Breast epithelium (tissue), 3 donors: ENCODE measurements around the gene DCLK1.

Experiments used
- POLR2A ChIP-seq: fragments of 450-650 bp; IDR thresholded peaks from one replicate; pipeline ENCODE4 v1.6.1; 2016; ENCODE audit warnings: antibody characterized with exemption, mild to moderate bottlenecking, moderate library complexity
- TF ChIP-seq, protein P1 (sequence below), 3 donors: fragments of 450-650 bp; IDR thresholded peaks; one replicate each; pipeline ENCODE4 v1.5.1; 2016 to 2017; ENCODE audit warnings: antibody characterized with exemption in 3 of 3, mild to moderate bottlenecking in 3 of 3, moderate library complexity in 3 of 3

DNA sequence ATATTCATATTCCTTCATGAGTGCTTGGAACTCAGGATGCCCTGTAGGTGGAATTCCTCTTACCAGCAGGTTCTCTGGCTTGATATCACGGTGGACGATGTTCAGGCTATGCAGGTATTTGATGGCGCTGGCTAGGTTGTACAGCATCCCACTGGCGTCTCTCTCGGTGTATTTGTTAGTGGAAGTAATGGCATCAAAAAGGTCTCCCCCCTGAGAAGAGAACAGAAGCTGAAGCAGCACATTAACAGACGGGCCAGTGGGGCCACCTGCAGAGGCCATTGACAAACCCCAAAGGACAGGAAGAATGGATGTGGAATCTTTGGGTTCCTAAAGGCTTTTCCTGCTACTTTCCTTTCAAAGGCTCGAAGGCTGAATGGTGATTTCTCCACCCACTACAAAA, 308.5 kb downstream of the DCLK1 start:
- TF ChIP-seq, protein P1, sequence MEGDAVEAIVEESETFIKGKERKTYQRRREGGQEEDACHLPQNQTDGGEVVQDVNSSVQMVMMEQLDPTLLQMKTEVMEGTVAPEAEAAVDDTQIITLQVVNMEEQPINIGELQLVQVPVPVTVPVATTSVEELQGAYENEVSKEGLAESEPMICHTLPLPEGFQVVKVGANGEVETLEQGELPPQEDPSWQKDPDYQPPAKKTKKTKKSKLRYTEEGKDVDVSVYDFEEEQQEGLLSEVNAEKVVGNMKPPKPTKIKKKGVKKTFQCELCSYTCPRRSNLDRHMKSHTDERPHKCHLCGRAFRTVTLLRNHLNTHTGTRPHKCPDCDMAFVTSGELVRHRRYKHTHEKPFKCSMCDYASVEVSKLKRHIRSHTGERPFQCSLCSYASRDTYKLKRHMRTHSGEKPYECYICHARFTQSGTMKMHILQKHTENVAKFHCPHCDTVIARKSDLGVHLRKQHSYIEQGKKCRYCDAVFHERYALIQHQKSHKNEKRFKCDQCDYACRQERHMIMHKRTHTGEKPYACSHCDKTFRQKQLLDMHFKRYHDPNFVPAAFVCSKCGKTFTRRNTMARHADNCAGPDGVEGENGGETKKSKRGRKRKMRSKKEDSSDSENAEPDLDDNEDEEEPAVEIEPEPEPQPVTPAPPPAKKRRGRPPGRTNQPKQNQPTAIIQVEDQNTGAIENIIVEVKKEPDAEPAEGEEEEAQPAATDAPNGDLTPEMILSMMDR (IDR thresholded peaks at IDR 0.05): no peak
- no peak for TF ChIP-seq POLR2A
